ENCODE results near the gene ZFYVE1. TPM values are rescaled to one million over a fixed set of nuclear protein-coding genes. Genes with fewer than 3 reads are reported as not detected.

Gene ZFYVE1
- total and polyA plus RNA-seq, 2 experiments from 2014 or later = 15.3 TPM

DNA sequence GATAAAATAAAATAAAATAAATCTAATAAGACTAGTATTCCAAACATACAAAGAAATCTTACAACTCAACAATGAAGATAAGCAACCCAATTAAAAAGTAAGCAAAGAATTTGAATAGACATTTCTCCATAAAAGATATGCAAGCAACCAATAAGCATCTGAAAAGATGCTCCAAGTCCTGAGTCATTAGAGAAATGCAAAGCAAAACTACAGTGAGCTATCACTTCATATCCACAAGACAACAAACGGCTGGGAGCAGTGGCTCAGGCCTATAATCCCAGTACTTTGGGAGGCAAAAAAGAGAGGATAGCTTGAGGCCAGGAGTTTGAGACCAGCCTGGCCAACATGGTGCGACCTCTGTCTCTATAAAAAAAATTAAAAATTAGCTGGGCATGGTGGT is 26.8 kb downstream of the ZFYVE1 start:
- Histone ChIP-seq H2AFZ (no peak overlapping the region), H3K36me3 (replicated peaks; ENCODE audit: insufficient read depth, low read depth) (no peaks in the 10 kb centered on the region), H3K27ac (no peak overlapping the region), H3K9me3 (ENCODE audit: low read depth) (no peaks in the 10 kb centered on the region), H3K4me2 (no peak overlapping the region), H3K79me2 (peaks cover 36% of the 10 kb centered on the region), H3K27me3 (no peaks in the 10 kb centered on the region), H3K4me1 (ENCODE audit: insufficient read depth) (no peaks in the 10 kb centered on the region), H3K9me2 (replicated peaks; ENCODE audit: insufficient read depth) (no peaks in the 10 kb centered on the region), H3K4me3 (no peak overlapping the region), H4K20me1 (ENCODE audit: insufficient read depth, poor library complexity, severe bottlenecking) (no peaks in the 10 kb centered on the region)
- 92% methylated on average over 2 of the region's 2 CpGs for WGBS (ENCODE audit: low lambda C conversion rate, missing lambda C conversion rate)
- DNase-seq (ENCODE audit: low spot score) = no peak
- TF ChIP-seq EZH2 (IDR thresholded peaks at IDR 0.05; ENCODE audit: borderline replicate concordance) = no peak
- no peak for TF ChIP-seq EZH2phosphoT487 (IDR thresholded peaks at IDR 0.05; ENCODE audit: low read depth, severe bottlenecking, unreplicated experiment)
- TF ChIP-seq, protein P1, sequence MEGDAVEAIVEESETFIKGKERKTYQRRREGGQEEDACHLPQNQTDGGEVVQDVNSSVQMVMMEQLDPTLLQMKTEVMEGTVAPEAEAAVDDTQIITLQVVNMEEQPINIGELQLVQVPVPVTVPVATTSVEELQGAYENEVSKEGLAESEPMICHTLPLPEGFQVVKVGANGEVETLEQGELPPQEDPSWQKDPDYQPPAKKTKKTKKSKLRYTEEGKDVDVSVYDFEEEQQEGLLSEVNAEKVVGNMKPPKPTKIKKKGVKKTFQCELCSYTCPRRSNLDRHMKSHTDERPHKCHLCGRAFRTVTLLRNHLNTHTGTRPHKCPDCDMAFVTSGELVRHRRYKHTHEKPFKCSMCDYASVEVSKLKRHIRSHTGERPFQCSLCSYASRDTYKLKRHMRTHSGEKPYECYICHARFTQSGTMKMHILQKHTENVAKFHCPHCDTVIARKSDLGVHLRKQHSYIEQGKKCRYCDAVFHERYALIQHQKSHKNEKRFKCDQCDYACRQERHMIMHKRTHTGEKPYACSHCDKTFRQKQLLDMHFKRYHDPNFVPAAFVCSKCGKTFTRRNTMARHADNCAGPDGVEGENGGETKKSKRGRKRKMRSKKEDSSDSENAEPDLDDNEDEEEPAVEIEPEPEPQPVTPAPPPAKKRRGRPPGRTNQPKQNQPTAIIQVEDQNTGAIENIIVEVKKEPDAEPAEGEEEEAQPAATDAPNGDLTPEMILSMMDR (IDR thresholded peaks at IDR 0.05; ENCODE audit: poor library complexity) = no peak

DNA sequence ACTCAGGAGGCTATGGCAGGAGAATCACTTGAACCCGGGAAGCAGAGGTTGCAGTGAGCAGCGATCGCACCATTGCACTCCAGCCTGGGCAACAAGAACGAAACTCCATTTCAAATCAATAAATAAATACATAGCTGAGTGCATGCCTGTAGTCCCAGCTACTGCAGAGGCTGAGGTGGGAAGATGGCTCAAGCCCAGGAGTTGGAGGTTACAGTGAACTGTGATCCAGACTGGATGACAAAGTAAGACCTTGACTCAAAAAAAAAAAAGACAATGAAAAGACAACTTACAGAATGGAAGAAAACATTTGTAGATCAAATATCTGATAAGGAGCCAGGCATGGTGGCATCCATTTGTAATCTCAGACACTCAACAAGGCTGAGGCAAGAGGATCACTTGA is 27.6 kb downstream of the ZFYVE1 start:
- Histone ChIP-seq H3K4me1 (ENCODE audit: insufficient read depth) (no peaks in the 10 kb centered on the region), H3K4me3 (no peak overlapping the region), H3K4me2 (no peak overlapping the region), H3K27me3 (no peaks in the 10 kb centered on the region), H3K36me3 (replicated peaks; ENCODE audit: insufficient read depth, low read depth) (no peaks in the 10 kb centered on the region), H3K79me2 (peaks cover 31% of the 10 kb centered on the region), H3K9me2 (replicated peaks; ENCODE audit: insufficient read depth) (no peaks in the 10 kb centered on the region), H3K27ac (no peak overlapping the region), H4K20me1 (ENCODE audit: insufficient read depth, poor library complexity, severe bottlenecking) (no peaks in the 10 kb centered on the region), H3K9me3 (ENCODE audit: low read depth) (no peaks in the 10 kb centered on the region), H2AFZ (no peak overlapping the region)
- no peak for DNase-seq (ENCODE audit: low spot score)
- 98% methylated on average over 4 of the region's 4 CpGs for WGBS (ENCODE audit: low lambda C conversion rate, missing lambda C conversion rate)
- TF ChIP-seq EZH2phosphoT487 (IDR thresholded peaks at IDR 0.05; ENCODE audit: low read depth, severe bottlenecking, unreplicated experiment) = no peak
- no peak for TF ChIP-seq EZH2 (IDR thresholded peaks at IDR 0.05; ENCODE audit: borderline replicate concordance)
- TF ChIP-seq, protein P1 (IDR thresholded peaks at IDR 0.05; ENCODE audit: poor library complexity) = no peak

GRCh38 chr14:72998252-72998903 is 28.5 kb downstream of the ZFYVE1 start:
- H3K4me3 ChIP-seq = no peak overlapping the region

More at GRCh38 chr14:72998252-72998903, 28.5 kb downstream of the ZFYVE1 start:
- Histone ChIP-seq H3K27ac (no peak overlapping the region), H2AFZ (no peak overlapping the region), H3K9me3 (ENCODE audit: low read depth) (no peaks in the 10 kb centered on the region), H3K79me2 (peaks cover 24% of the 10 kb centered on the region), H3K36me3 (replicated peaks; ENCODE audit: insufficient read depth, low read depth) (no peaks in the 10 kb centered on the region), H3K27me3 (no peaks in the 10 kb centered on the region), H3K9me2 (replicated peaks; ENCODE audit: insufficient read depth) (no peaks in the 10 kb centered on the region), H3K4me1 (ENCODE audit: insufficient read depth) (no peaks in the 10 kb centered on the region), H3K4me2 (no peak overlapping the region), H4K20me1 (ENCODE audit: insufficient read depth, poor library complexity, severe bottlenecking) (no peaks in the 10 kb centered on the region)
- DNase-seq (ENCODE audit: low spot score) = no peak
- TF ChIP-seq EZH2 (IDR thresholded peaks at IDR 0.05; ENCODE audit: borderline replicate concordance) (no peak), EZH2phosphoT487 (IDR thresholded peaks at IDR 0.05; ENCODE audit: low read depth, severe bottlenecking, unreplicated experiment) (no peak)
- TF ChIP-seq, protein P1 (IDR thresholded peaks at IDR 0.05; ENCODE audit: poor library complexity) = no peak
- 82% methylated on average over 2 of the region's 2 CpGs for WGBS (ENCODE audit: low lambda C conversion rate, missing lambda C conversion rate)
